Measurements from ENCODE around the gene PRAC2. TPM values are rescaled to one million over a fixed set of nuclear protein-coding genes. Genes with fewer than 3 reads are reported as not detected.

Gene PRAC2
- total RNA-seq (not detected), polyA plus RNA-seq (not detected)
- long read RNA-seq, donor 1, result 0 reads
- long read RNA-seq, donor 2, result 0 reads

DNA sequence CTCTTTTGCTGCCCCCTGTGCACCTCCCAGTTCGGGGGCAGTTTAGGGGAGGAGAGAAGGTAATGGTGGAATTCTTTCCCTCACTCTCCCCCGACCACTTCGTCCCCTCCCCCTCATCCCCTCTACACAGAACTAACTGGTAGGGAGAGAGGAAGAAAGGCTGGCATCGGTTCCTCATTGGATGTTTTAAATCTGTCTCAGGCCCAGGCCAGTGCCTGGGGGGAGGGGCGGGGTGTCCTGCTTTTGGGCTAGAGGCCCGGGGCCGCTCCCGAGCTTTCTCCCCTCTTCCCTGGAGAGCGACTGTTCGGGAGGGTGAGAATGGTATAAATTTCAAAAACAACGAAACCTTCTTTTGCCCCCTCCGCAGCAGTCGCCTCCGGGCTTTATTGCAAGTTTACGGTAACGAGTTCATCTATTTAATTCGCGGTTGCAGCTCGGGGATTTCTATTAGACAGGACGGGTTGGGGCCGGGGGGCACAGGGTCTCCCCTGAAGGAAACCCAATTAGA is at the start of gene PRAC2:
PRAC2 (plus strand) TSS at position 271 of the 508 bp plus-strand sequence. CDS start 1,226 bp downstream, outside the sequence.
- 3 to 5% (median 3%) methylated on average over 21 of the region's 21 CpGs for WGBS, 5 donors
- Histone ChIP-seq H3K4me1 (peaks cover 16 to 66% (median 49%) of the 10 kb centered on the region in 6 donors), H3K27ac (no peak within 1 kb of the TSS), H3K36me3 (no peaks in the 10 kb centered on the region), H3K9me3 (no peaks in the 10 kb centered on the region), H3K4me3 (peak within 1 kb of the TSS in 3 of 8 donors; percentile 3 to 48 (median 15)), H3K27me3 (replicated peaks in 1 of 7) (peaks cover 30 to 100% (median 100%) of the 10 kb centered on the region in 7 donors)
- intact Hi-C loops (cut with DNase I; ENCODE audit: low total_unique reads), result loop anchor here (10.0 kb wide), 2 partner anchors 152 to 868 kb away; partner anchors contain the start of gene SP6
- DNase-seq, result no peak
- no peak for TF ChIP-seq POLR2A (IDR thresholded peaks at IDR 0.05)

DNA sequence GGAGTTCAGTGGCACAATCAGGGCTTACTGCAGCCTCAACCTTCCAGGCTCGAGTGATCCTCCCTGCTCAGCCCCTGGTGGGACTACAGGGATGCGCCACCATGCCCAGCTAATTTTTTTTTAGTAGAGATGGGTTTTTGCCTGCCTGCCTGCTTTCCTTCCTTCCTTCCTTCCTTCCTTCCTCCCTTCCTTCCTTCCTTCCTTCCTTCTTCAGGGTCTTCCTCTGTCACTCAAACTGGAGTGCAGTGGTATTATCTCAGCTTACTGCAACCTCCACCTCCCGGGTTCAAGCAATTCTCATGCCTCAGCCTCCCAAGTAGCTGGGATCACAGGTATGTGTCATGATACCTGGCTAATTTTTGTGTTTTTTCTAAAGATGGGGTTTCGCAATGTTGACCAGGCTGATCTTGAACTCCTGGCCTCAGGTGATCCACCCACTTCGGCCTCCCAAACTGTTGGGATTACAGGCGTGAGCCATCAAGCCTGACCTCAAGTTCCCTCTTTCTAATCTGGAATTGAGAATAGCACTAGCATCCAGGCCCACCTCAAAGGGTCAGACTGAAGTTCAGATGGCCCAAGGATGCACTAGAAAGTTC is 45.9 kb upstream of the PRAC2 start:
- no peak for DNase-seq
- Histone ChIP-seq H3K9me3 (no peaks in the 10 kb centered on the region), H3K4me3 (no peak overlapping the region), H3K27me3 (replicated peaks in 1 of 7) (peaks cover 0 to 87% (median 19%) of the 10 kb centered on the region in 7 donors), H3K27ac (no peak overlapping the region), H3K36me3 (no peaks in the 10 kb centered on the region), H3K4me1 (peaks cover 3 to 10% (median 6%) of the 10 kb centered on the region in 6 donors)
- intact Hi-C loops (cut with DNase I; ENCODE audit: low total_unique reads), result loop anchor here (5.0 kb wide), 1 partner anchor 200 kb away; no protein-coding TSS in a partner anchor
- 75 to 84% (median 76%) methylated on average over 6 of the region's 6 CpGs for WGBS, 5 donors
- TF ChIP-seq POLR2AphosphoS5 (IDR thresholded peaks at IDR 0.05), result no peak
- TF ChIP-seq POLR2A (IDR thresholded peaks at IDR 0.05), result no peak
- TF ChIP-seq, protein P1, sequence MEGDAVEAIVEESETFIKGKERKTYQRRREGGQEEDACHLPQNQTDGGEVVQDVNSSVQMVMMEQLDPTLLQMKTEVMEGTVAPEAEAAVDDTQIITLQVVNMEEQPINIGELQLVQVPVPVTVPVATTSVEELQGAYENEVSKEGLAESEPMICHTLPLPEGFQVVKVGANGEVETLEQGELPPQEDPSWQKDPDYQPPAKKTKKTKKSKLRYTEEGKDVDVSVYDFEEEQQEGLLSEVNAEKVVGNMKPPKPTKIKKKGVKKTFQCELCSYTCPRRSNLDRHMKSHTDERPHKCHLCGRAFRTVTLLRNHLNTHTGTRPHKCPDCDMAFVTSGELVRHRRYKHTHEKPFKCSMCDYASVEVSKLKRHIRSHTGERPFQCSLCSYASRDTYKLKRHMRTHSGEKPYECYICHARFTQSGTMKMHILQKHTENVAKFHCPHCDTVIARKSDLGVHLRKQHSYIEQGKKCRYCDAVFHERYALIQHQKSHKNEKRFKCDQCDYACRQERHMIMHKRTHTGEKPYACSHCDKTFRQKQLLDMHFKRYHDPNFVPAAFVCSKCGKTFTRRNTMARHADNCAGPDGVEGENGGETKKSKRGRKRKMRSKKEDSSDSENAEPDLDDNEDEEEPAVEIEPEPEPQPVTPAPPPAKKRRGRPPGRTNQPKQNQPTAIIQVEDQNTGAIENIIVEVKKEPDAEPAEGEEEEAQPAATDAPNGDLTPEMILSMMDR (IDR thresholded peaks at IDR 0.05 in 8 of 11, conservative IDR thresholded peaks at IDR 0.05 in 3 of 11), result no peak

DNA sequence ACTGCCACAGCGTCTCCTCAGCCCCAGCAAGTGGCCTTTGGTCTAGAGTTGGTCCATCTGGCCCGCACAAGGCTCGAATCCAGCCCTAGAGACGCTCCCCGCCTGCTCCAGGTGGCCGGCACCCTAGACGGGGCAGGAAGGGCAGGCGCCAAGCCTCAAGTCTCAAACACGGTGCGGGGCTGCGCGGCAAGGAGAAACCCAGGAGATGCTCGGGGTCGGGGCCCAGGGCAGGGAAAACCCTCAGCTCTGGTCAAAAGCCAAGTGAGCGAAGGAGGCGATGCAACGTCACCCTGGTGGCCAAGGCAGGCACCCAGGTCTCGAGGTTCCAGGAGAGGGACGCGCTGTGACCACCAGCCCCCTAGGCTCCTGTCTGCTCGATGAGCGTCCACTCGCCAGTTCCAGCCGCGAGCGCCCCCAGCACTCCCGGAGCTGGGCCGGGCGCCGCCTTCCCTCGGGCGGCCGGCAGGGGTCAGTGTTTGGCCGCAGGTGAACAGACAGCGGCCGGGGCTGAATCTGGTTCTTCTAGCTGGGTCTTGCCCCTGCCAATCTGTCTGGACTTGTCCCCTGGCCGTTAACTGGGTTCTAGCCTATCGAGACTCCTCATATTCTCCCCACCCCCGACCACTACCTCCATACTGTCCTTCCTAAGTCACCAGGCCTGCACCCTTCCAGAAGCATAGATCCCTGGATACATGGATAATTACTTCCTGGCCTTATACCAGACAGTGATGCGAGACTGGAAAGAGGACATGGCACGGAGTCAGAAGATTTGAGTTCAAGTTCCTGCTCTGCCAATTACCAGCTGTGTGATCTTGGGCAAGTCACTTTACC is 44.6 kb upstream of the PRAC2 start:
- DNase-seq, result peak; percentile 89
- intact Hi-C loops (cut with DNase I; ENCODE audit: low total_unique reads), result loop anchor here (5.0 kb wide), 1 partner anchor 199 kb away; no protein-coding TSS in a partner anchor

More for the DNA sequence above, 44.6 kb upstream of the PRAC2 start:
- no peaks in the 10 kb centered on the region for H3K36me3 ChIP-seq
- H3K4me1 ChIP-seq, result peaks cover 3 to 9% (median 6%) of the 10 kb centered on the region in 6 donors
- H3K27me3 ChIP-seq (replicated peaks in 1 of 7), result peaks cover 0 to 89% (median 19%) of the 10 kb centered on the region in 7 donors
- peak overlapping the region in 2 of 8 donors; percentile 7 to 55 for H3K4me3 ChIP-seq
- no peaks in the 10 kb centered on the region for H3K9me3 ChIP-seq
- H3K27ac ChIP-seq, result no peak overlapping the region
- TF ChIP-seq POLR2A (IDR thresholded peaks at IDR 0.05) (no peak), POLR2AphosphoS5 (IDR thresholded peaks at IDR 0.05) (peak in 1 of 3 donors; percentile 28)
- TF ChIP-seq, protein P1 (IDR thresholded peaks at IDR 0.05 in 8 of 11, conservative IDR thresholded peaks at IDR 0.05 in 3 of 11), result peak; percentile 65 to 97 (median 90)
- WGBS, 5 donors, result 7 to 11% (median 9%) methylated on average over 29 to 41 of the region's 41 CpGs

All from spleen (tissue), 13 donors.